Epithelial cell of esophagus (primary cell): ENCODE measurements around the gene LSMEM2.
"Not testable (repeated sequence)": the region's sequence is repeated elsewhere in the genome, so short reads cannot be mapped to it uniquely, and the experiment has no call there.

Experiments
- DNase-seq: peaks from one replicate; pipeline ENCODE4 v3.0.0; 2010; ENCODE audit warnings: low read depth
- H3K4me3 ChIP-seq: 2 replicates; pipeline ENCODE4 v1.5.1; 2011; ENCODE audit warnings: mild to moderate bottlenecking, low read length, control low read depth
- TF ChIP-seq, protein P1 (sequence below): IDR thresholded peaks from 2 replicates; pipeline ENCODE4 v1.5.1; 2011; ENCODE audit warnings: low read depth, mild to moderate bottlenecking, low read length, control low read depth, inconsistent platforms; ENCODE audit not compliant: insufficient read depth; ENCODE audit errors: missing control alignments

LSMEM2 gene

DNA sequence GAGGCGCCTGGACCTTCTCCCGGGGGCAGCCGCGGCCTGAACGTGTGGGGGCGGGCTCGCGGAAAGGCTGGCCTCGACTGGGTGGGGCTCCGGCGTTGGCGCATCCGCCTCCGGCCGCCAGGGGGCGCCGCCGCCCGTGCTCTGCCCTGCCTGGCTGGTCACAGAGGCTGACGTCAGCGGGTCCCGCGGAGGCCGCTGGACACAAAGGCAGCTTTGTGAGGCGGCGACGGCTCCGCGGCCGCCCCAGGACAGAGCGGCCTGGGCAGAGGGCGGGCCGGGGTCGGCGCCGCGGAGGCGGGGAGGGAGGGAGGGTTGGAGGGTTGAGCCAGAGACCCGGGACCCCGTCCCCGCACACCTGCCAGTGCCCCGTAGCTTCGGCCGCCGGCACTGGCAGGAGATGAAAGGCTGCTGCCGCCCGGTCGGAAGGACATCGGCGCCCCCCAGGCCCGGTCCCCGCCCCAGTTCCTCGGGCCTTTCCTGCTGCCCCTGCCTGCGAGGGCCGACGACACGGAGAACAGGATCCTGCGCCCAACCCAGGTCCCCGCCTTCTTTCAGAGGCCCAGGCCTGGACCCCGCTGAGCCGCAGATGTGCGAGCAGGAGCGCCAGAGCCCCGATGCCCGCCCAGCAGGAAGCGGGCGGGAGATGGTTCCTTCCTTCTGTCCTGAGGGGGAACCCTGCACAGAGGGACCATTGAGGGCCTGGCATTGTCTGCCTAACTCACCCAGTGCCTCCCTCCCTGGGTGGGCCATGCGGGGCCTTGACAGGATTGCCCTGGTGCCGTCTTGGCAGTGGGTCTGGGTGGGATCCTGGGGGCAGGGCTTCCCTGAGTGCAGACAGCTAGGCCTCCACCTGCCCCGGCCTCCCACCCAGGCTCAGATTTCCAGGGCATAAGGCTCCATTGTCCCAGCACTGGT, 18.6 kb upstream of the LSMEM2 start:
- DNase-seq: peak; percentile 86
- TF ChIP-seq, protein P1, sequence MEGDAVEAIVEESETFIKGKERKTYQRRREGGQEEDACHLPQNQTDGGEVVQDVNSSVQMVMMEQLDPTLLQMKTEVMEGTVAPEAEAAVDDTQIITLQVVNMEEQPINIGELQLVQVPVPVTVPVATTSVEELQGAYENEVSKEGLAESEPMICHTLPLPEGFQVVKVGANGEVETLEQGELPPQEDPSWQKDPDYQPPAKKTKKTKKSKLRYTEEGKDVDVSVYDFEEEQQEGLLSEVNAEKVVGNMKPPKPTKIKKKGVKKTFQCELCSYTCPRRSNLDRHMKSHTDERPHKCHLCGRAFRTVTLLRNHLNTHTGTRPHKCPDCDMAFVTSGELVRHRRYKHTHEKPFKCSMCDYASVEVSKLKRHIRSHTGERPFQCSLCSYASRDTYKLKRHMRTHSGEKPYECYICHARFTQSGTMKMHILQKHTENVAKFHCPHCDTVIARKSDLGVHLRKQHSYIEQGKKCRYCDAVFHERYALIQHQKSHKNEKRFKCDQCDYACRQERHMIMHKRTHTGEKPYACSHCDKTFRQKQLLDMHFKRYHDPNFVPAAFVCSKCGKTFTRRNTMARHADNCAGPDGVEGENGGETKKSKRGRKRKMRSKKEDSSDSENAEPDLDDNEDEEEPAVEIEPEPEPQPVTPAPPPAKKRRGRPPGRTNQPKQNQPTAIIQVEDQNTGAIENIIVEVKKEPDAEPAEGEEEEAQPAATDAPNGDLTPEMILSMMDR: peak; percentile 48
- peak overlapping the region; percentile 44 for H3K4me3 ChIP-seq

DNA sequence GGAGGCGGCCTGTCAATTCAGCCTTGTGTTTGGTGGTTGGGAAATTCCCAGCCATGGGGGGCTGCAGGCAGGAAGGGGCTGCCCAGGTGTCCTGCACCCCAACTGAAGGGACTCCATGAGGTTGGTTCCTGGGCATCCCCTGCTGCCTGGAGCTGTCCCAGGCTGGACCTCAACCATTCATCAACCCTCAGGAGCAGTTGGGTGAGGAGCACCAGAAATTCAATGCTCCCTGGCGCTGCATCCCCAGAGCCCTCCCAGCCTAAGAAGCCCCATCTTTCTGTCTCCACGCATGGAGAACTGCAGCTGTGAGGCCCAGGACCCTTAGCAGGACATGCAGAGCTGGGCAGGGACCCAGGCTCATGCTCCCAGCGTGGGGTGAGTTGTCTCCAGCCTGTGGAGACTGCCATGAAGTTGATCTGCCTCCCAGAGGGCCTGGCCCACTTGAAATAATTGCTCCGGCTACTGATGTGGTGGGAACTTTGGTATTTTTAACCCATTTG, 17.9 kb upstream of the LSMEM2 start:
- H3K4me3 ChIP-seq: peak overlapping the region; percentile 44
- TF ChIP-seq, protein P1: no peak
- no peak for DNase-seq

DNA sequence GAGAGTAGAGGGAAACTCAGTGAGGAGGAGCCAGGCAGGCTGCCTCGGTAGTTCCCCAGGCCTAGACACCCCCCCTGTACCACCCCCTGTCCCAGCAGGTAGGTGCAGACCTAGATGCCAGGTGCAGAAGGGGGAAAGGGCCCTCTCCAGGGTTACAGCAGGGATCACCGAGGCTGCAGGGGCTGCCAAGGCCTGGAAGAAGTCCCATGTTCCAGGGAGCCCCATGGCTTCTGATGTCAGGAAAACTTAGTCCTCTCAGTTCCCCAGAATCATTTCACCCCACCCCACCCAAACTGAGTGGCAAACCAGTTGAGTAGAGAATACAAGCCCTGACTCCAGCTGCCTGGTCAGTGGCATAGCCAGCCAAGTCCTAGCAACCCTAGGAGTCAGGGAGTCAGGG, 17.4 kb upstream of the LSMEM2 start:
- DNase-seq: no peak
- H3K4me3 ChIP-seq: no peak overlapping the region
- TF ChIP-seq, protein P1: no peak

DNA sequence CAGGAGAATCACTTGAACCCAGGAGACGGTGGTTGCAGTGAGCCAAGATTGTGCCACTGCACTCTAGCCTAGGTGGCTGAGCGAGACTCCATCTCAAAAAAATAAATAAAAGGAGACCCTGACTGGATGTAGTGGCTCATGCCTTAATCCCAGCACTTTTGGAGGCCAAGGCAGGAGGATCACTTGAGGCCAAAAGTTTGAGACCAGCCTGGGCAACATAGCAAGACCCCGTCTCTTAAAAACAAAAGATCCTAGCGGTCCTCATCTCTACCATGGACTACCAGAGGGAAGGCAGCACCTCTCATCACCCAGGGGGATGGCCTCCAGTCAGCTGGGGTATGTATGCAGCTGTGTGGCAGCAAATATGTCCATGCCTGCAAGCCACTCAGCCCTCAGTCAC, 16.7 kb upstream of the LSMEM2 start:
- not testable (repeated sequence) for DNase-seq, H3K4me3 ChIP-seq

DNA sequence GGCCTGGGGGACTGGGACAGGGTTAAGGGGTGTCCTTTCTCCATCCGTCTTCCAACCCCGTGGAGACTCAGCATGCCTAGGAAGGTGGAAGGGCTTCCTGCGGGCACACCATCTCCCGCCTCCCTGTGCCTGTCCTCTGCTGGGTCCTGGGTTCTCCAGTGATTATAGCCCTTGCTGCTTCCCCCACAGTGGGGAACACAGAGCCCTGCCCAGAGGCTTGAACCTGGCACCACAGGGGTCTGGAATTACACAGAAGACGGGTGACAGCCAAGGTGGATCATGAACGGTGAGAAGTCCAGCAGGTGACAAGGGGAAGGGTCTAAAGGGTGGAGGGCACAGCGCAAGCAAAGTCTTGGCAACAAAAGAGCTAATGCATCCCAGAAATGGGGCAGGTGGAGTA, 16.1 kb upstream of the LSMEM2 start:
- H3K4me3 ChIP-seq: no peak overlapping the region
- no peak for DNase-seq
- TF ChIP-seq, protein P1: no peak

DNA sequence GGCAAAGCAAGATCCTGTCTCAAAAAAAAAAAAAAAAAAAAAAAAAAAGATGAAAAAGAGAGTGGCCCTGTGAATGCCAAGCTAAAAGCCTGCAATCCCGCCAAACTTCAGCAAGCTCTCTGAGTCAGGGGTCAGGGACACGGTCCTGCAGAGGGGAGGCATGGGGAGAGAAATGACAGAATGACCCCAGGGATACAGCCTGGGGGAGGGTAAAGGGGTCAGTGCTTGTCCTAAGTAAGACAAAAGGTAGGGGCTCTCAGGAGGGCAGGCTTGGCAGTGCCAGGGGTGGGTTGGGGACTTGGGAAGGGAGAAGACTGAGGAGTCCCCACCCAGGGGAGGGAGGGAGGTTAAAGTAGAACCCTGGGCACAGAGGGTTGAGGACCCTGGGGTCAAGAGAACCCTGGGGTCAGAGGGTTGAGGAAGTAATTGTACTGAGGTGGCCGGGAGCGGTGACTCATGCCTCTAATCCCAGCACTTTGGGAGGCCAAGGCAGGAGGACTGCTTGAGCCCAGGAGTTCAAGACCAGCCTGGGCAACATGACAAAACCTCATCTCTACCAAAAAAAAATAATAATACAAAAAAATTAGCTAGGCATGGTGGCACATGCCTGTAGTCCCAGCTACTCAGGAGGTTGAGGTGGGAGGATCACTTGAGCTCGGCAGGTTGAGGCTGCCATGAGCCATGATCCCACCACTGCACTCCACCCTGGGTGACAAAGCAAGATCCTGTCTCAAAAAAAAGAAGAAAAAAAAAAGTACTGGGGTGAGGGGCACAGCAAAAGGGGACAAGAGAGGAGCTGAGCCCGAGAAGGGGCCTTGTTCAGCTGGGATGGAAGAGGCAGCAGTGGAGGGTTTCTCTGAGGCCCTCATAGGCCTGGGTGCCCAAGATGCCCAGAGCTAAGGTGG, 15.2 kb upstream of the LSMEM2 start:
- TF ChIP-seq, protein P1: no peak
- H3K4me3 ChIP-seq: no peak overlapping the region

DNA sequence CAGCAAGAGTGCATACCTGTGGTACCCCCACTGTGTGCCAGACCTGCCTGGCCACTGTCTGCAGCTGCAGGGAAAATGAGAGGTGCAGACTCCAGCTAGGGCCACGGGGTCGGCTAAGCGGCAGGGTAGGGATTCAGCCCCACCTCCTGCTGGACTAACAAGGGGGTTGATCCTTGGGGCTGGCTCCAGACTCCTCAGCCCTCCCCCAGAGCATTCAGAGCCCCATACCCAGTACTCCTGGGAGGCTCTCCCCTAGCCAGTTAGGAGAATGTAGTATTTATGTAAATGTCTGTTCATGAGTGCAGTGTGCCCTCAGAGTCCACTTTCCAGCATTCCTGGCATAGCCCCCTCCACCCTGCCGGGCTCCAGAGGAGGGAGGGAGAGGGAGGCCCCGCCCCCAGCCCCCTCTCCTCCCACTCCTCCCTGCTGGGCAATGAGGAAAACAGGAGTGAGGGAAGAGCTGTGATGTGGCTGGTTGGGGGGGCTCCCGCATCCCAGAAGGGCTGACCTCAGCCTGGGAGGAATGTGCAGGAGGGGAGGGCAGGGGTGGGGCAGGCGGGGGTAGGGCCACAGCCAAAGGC, 14.4 kb upstream of the LSMEM2 start:
- no peak overlapping the region for H3K4me3 ChIP-seq
- TF ChIP-seq, protein P1: no peak
- DNase-seq: peak; percentile 81

More for the DNA sequence above, 15.2 kb upstream of the LSMEM2 start:
- no peak for DNase-seq
